ENCODE measurements around the gene PARD3B.

Gene PARD3B

GRCh38 chr2:205013586-205013985, 468.3 kb downstream of the PARD3B start:
- no peak for DNase-seq (ENCODE audit: low read depth)

DNA sequence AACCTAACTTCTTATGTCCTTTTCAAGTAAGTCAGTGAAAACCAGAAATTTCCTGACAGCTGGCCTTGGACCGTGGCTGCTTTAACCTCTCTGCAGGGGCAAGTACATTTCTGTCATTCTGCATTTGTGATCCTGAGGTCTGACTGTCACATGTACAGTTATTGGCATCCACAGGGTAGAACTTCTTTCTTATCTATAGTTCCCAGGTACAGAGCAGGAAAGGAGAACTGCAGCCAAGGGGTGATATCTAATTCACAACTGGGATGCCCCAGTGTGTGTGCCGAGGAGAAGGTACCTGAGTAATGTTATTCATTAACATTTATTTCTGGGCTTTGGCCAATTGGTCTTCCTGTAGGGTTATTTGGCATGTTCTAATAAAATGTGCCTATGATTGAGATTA, 468.9 kb downstream of the PARD3B start:
- DNase-seq (ENCODE audit: low read depth): no peak

DNA sequence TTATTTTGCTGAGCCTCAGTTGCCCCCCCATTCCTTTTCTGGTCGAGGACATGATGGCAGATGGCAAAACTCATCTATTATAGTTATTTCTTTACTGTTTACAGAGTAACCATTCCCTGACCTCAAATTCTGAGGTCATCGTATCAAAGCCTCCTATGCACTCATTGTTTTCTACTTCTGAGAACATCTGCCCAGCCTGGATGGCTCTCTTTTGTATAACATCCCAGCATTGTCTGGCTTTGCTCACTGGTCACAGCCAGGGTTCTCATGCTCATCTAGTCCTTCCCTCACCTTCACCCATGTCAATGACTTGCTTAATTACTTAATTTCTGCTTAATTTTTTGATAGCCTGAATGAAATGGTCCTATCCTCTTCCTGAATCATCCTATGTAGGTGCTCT, 472.1 kb downstream of the PARD3B start:
- DNase-seq (ENCODE audit: low read depth): no peak

DNA sequence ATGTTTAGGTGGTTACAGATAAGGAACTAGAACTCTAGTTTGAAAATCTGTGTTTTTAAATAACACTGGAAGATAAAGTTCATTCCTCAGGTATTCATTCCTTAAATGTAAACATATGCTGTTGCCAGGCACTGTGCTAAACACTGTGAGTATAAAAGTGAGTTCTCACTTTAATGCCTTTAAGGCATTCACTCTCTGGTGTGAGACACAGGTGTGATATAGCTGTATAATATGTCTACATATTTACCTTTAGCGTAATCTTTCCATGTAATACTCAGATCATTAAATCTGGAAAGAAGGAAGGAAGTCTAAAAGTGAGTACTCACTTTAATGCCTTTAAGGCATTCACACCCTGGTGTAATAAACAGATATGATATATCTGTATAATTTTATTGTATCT, 472.6 kb downstream of the PARD3B start:
- DNase-seq (ENCODE audit: low read depth): no peak

GRCh38 chr2:205020673-205021072, 475.4 kb downstream of the PARD3B start:
- no peak for DNase-seq (ENCODE audit: low read depth)

- DNase-seq (ENCODE audit: low read depth): no peak
Observed at GRCh38 chr2:205022841-205023240, 477.6 kb downstream of the PARD3B start.

GRCh38 chr2:205024822-205025518, 479.7 kb downstream of the PARD3B start:
- peak; percentile 95 for DNase-seq (ENCODE audit: low read depth)

GRCh38 chr2:205025580-205026240, 480.4 kb downstream of the PARD3B start:
- DNase-seq (ENCODE audit: low read depth): no peak

DNA sequence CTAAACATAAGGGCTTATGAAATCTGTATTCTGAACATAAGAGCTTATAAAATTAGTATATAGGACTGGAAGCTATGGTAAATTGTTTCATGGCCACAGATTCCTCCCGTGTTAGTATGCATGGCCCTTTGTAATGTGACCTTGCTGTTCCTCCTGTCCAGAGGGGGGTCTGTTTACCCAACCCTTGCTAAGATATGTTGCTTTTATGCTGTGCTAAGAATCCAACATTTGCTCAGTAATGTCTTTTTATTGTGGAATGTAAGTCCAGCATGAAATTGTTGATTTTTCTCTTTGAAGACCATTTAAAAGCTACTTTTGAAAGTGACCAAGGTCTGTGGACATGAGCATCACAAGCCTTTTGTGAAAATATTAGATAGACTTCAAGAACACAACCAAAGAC, 485.4 kb downstream of the PARD3B start:
- no peak for DNase-seq (ENCODE audit: low read depth)

GRCh38 chr2:205032093-205032551, 486.8 kb downstream of the PARD3B start:
- no peak for DNase-seq (ENCODE audit: low read depth)

DNA sequence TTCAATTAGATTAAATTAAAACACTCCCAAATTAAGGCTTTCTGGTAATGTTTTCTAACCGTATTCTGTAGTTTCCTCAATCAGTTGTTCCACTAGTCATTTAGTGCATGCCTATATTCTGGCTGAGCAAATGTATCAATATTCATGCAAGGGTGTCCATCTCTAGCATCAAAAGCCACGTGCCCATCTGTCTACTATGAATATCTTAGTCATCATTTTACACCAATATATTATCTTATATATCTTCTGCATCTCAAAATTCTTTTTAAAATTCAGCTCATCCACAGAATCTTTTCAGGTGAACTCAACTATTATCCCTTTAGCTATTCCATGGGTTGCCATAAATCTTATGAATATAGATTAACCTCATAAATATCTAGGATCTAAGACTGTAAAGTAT, 488.2 kb downstream of the PARD3B start:
- DNase-seq (ENCODE audit: low read depth): no peak

- DNase-seq (ENCODE audit: low read depth): no peak
Observed at GRCh38 chr2:205034034-205034433, 488.8 kb downstream of the PARD3B start.

DNA sequence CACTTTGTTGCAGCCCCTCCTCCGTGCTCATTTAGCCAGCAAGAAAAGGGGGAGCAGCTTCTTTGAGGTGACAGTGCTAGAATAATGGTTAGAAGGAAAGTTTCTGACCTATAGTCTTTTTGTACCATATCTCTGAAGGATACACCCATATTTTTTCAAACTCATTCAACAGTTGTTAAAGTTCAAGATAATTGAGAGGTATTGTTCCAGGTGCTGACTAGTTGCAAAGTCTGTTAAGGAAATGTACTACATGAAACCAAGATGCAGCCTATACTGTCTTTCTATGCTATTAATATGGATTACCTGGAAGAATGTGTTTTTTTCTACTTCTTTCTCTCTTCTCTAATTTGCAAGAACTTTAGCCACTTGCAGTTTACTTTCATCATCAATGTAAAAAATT, 495.0 kb downstream of the PARD3B start:
- DNase-seq (ENCODE audit: low read depth): no peak

GRCh38 chr2:205041472-205042130, 496.3 kb downstream of the PARD3B start:
- no peak for DNase-seq (ENCODE audit: low read depth)

GRCh38 chr2:205043285-205043684, 498.0 kb downstream of the PARD3B start:
- DNase-seq (ENCODE audit: low read depth): no peak

DNA sequence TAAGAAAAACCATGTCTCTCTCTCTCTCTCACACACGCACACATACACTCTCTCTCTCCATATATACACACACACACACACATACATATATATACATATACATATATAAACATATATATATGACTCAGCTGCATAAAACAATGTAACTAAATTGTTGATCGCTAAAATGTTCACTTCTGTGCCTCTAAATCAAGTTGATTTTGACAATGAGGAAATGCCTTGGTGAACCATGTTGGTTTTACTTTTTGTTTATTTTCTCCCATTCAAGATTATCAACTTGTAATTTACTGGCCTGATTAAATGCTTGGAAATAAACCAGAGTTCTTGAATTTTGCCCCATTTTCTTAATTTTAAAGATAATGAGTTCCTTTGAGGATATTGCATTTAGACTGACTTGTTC, 500.4 kb downstream of the PARD3B start:
- DNase-seq (ENCODE audit: low read depth): no peak

- no peak for DNase-seq (ENCODE audit: low read depth)
Observed at GRCh38 chr2:205047273-205047839, 502.1 kb downstream of the PARD3B start.

DNA sequence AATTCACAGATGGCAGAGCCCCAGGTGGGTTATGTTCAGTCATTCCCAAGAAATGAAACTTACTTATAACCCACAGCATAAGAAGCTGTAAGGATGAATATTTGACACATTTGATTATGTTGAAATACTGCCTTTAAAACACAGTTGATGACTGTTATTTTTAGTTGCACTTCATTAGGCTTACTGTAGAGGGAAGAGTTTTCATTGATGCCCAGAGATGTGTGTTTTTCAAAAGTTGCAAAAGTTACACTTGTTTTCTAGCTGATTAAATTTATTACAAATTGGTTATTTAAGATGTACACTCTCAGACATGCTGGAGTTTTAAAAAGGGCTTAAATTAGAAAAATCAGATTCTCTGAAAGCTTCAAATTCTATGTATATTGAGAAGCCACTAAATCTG, 506.1 kb downstream of the PARD3B start:
- no peak for DNase-seq (ENCODE audit: low read depth)

GRCh38 chr2:205052781-205053180, 507.5 kb downstream of the PARD3B start:
- DNase-seq (ENCODE audit: low read depth): no peak

DNA sequence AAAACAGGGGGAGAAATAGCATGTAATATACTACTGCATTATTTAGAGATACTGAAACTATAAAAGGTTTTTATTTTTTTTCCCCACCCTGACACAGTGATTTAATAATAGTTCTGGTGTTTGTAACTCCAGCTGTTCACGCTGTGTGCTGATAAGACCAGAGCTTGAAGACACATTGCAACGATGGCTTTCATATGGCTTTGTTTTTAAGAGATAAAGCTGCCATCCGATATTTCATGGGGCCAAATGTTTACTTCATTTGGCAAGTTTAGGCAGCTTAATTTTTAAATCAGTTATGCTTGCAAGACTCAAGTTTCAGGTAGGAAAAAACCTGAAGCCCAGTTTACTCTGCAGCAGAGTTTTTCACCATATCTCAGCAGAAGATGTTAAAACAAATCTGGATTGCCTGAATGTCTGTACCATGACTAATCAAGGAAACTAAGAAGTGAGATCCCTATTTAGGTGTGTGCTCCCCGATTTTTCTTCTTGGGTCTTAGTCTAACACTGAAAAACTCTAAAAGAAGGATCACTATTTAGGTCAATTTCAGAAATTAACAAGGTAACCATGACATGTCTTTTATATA, 508.6 kb downstream of the PARD3B start:
- no peak for DNase-seq (ENCODE audit: low read depth)

DNA sequence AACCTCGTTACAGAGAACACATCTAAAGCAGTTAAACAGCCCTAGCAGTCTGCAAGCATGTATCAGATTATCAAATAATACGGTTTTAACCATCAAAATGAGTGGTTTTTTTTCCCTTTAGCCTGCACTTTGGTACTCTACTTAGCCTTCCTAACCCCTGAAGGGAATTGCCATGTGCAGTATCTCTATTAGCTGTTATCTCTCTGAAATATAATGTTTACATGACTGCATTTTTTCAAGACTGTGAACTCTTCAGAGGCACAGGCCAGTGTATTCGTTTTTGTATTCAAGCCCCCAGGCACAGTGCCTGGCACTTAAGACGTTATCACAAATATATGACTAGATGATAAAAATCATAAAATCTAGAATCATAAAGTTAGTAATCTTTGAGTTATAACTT, 509.5 kb downstream of the PARD3B start:
- no peak for DNase-seq (ENCODE audit: low read depth)

DNA sequence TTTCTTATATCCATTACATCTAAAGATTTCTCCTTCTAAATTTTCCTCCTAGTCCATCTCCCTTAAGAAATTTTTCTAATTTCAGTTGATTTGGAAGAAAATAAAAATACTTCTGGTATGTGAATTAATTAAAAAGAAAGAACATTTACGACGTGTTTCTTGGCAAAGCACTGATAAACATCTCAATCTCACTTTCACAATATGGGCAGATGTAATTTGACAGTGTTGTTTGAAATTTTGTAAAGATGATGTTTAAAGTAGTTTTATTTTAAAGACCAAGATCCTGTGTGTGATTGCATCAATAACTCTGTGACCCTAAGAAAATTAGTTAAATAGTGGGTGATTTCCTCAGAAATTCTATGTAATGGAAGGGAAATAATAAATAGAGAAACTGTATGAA, 510.0 kb downstream of the PARD3B start:
- DNase-seq (ENCODE audit: low read depth): no peak

DNA sequence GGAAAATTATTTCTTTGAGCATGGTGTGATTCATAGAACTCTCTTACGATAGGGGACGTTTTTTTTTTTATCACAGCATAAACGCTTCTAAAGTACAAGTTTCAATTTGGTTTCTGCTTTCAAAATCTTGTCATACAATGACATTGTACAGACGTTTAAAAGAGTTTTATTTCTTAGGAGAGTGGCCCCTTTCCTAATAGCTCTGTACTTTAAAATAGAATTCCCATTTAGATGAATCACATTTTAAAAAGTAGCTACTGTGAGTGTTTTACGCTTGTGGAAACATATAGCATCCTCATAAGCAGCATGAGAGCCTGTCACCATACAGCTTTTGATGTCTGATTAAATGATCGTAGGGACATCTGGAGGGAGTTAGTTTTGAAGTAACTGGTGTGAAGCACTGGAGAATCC, 510.9 kb downstream of the PARD3B start:
- no peak for DNase-seq (ENCODE audit: low read depth)
